ENCODE measurements around the gene SORCS3.

SORCS3 gene

GRCh38 chr10:104780946-104781595 is 140.0 kb downstream of the SORCS3 start:
- H3K4me2 ChIP-seq = no peak overlapping the region
- H3K27ac ChIP-seq = no peak overlapping the region

GRCh38 chr10:104784452-104784851 is 143.4 kb downstream of the SORCS3 start:
- no peaks in the 10 kb centered on the region for H3K79me2 ChIP-seq (ENCODE audit: insufficient read depth, low read depth)
- no peak overlapping the region for H3K4me2 ChIP-seq
- H4K20me1 ChIP-seq (ENCODE audit: insufficient read depth) = no peaks in the 10 kb centered on the region
- H3K4me1 ChIP-seq (ENCODE audit: low read depth, poor library complexity, severe bottlenecking) = no peaks in the 10 kb centered on the region
- no peak overlapping the region for H3K9ac ChIP-seq
- H2AFZ ChIP-seq (ENCODE audit: low read depth) = no peak overlapping the region
- H3K27me3 ChIP-seq (ENCODE audit: insufficient read depth, low read depth) = no peaks in the 10 kb centered on the region
- no peak for TF ChIP-seq CTCF (conservative IDR thresholded peaks at IDR 0.05; ENCODE audit: low read depth, low read length)
- no peak overlapping the region for H3K27ac ChIP-seq
- H3K36me3 ChIP-seq (ENCODE audit: insufficient read depth) = no peaks in the 10 kb centered on the region
- no peak overlapping the region for H3K4me3 ChIP-seq (IDR thresholded peaks at IDR 0.05; ENCODE audit: insufficient read depth, low read depth, low read length)

More at GRCh38 chr10:104780946-104781595, 140.0 kb downstream of the SORCS3 start:
- no peaks in the 10 kb centered on the region for H3K79me2 ChIP-seq (ENCODE audit: insufficient read depth, low read depth)
- H3K27me3 ChIP-seq (ENCODE audit: insufficient read depth, low read depth) = no peaks in the 10 kb centered on the region
- H2AFZ ChIP-seq (ENCODE audit: low read depth) = no peak overlapping the region
- no peak overlapping the region for H3K4me3 ChIP-seq (IDR thresholded peaks at IDR 0.05; ENCODE audit: insufficient read depth, low read depth, low read length)
- no peaks in the 10 kb centered on the region for H3K4me1 ChIP-seq (ENCODE audit: low read depth, poor library complexity, severe bottlenecking)
- H4K20me1 ChIP-seq (ENCODE audit: insufficient read depth) = no peaks in the 10 kb centered on the region
- H3K36me3 ChIP-seq (ENCODE audit: insufficient read depth) = no peaks in the 10 kb centered on the region
- no peak for TF ChIP-seq CTCF (conservative IDR thresholded peaks at IDR 0.05; ENCODE audit: low read depth, low read length)
- H3K9ac ChIP-seq = no peak overlapping the region

DNA sequence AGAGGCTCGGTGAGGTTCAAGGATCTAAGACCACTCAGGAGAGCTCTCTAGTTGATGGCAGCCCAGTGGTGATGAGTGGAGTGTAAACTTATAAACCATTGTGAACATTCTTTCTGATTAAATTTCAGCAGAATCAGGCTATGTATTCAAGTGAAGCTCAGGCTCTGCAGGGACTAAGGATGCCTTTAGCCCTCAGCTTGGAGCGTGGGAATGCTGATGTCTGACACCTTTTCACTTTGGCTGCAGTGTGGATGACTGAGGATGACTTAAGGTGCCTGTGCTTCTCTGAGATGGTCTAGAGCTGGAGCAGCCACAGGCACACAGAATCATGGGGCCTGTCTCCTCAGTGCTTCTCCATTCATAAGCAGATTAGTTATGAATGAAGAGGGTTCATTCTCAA is 150.4 kb downstream of the SORCS3 start:
- no peak overlapping the region for H2AFZ ChIP-seq (ENCODE audit: low read depth)
- no peak overlapping the region for H3K9ac ChIP-seq
- H3K4me1 ChIP-seq (ENCODE audit: low read depth, poor library complexity, severe bottlenecking) = no peaks in the 10 kb centered on the region
- H3K36me3 ChIP-seq (ENCODE audit: insufficient read depth) = no peaks in the 10 kb centered on the region
- no peak overlapping the region for H3K27ac ChIP-seq
- no peaks in the 10 kb centered on the region for H4K20me1 ChIP-seq (ENCODE audit: insufficient read depth)
- H3K79me2 ChIP-seq (ENCODE audit: insufficient read depth, low read depth) = no peaks in the 10 kb centered on the region
- no peak overlapping the region for H3K4me3 ChIP-seq (IDR thresholded peaks at IDR 0.05; ENCODE audit: insufficient read depth, low read depth, low read length)
- no peak overlapping the region for H3K4me2 ChIP-seq
- no peaks in the 10 kb centered on the region for H3K27me3 ChIP-seq (ENCODE audit: insufficient read depth, low read depth)
- TF ChIP-seq CTCF (conservative IDR thresholded peaks at IDR 0.05; ENCODE audit: low read depth, low read length) = no peak

DNA sequence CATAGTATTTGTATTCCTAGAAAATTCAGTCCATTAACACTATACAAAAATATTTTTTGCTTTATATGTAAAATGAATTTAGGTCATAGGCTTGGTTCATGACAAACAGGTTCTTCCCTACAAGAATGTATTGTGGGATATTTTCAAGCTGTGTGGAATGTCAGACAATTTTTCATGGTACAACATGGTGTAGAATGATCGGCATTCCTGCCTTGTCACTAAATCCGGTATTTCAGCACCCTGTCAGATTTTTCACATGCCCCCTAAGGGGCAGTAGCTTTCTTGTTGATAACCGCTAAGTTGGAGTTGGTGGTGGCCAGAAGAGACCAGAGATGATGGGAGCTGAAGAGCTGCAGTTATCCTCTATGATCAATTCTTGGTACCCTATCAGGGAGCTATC is 154.3 kb downstream of the SORCS3 start:
- no peak overlapping the region for H3K4me2 ChIP-seq
- no peak overlapping the region for H3K9ac ChIP-seq
- H4K20me1 ChIP-seq (ENCODE audit: insufficient read depth) = no peaks in the 10 kb centered on the region
- no peak for TF ChIP-seq CTCF (conservative IDR thresholded peaks at IDR 0.05; ENCODE audit: low read depth, low read length)
- H3K27me3 ChIP-seq (ENCODE audit: insufficient read depth, low read depth) = no peaks in the 10 kb centered on the region
- no peaks in the 10 kb centered on the region for H3K4me1 ChIP-seq (ENCODE audit: low read depth, poor library complexity, severe bottlenecking)
- no peaks in the 10 kb centered on the region for H3K79me2 ChIP-seq (ENCODE audit: insufficient read depth, low read depth)
- H3K36me3 ChIP-seq (ENCODE audit: insufficient read depth) = no peaks in the 10 kb centered on the region
- H3K4me3 ChIP-seq (IDR thresholded peaks at IDR 0.05; ENCODE audit: insufficient read depth, low read depth, low read length) = no peak overlapping the region
- no peak overlapping the region for H3K27ac ChIP-seq
- H2AFZ ChIP-seq (ENCODE audit: low read depth) = no peak overlapping the region
